ENCODE measurements around the gene KLHDC3.

- peak; percentile 60 to 73 for TF ChIP-seq POLR2A (IDR thresholded peaks at IDR 0.05)
- TF ChIP-seq, protein P1, sequence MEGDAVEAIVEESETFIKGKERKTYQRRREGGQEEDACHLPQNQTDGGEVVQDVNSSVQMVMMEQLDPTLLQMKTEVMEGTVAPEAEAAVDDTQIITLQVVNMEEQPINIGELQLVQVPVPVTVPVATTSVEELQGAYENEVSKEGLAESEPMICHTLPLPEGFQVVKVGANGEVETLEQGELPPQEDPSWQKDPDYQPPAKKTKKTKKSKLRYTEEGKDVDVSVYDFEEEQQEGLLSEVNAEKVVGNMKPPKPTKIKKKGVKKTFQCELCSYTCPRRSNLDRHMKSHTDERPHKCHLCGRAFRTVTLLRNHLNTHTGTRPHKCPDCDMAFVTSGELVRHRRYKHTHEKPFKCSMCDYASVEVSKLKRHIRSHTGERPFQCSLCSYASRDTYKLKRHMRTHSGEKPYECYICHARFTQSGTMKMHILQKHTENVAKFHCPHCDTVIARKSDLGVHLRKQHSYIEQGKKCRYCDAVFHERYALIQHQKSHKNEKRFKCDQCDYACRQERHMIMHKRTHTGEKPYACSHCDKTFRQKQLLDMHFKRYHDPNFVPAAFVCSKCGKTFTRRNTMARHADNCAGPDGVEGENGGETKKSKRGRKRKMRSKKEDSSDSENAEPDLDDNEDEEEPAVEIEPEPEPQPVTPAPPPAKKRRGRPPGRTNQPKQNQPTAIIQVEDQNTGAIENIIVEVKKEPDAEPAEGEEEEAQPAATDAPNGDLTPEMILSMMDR (IDR thresholded peaks at IDR 0.05 in 4 of 5, conservative IDR thresholded peaks at IDR 0.05 in 1 of 5): no peak
Observed at GRCh38 chr6:43053545-43054205, 39.6 kb downstream of the KLHDC3 start, which contains the start of gene CUL7.

Measured in gastrocnemius medialis (tissue), 4 donors.